NT2/D1 (cell line): ENCODE data around the gene SLC24A4.

ENCODE experiments used
- SUZ12 ChIP-seq: IDR thresholded peaks from 2 replicates; pipeline ENCODE4 v1.6.1; 2011; ENCODE audit not compliant: insufficient read length, insufficient read depth; ENCODE audit errors: extremely low read depth
- YY1 ChIP-seq: IDR thresholded peaks from 2 replicates; pipeline ENCODE4 v1.6.1; 2011; ENCODE audit not compliant: insufficient read length, insufficient read depth
- ZNF274 ChIP-seq: IDR thresholded peaks from 2 replicates; pipeline ENCODE4 v1.6.1; 2011; ENCODE audit warnings: mild to moderate bottlenecking, low read depth, low read length

GRCh38 chr14:92486881-92487280 is 163.9 kb downstream of the SLC24A4 start:
- TF ChIP-seq ZNF274 (no peak), YY1 (no peak), SUZ12 (no peak)
